GM12891 (cell line): Measurements from ENCODE around the gene PRR35.

Experiments used
- DNase-seq: peaks from one replicate; pipeline ENCODE4 v3.0.0; 2011; ENCODE audit warnings: low spot score; ENCODE audit not compliant: insufficient read length
- FAIRE-seq: peaks from 2 replicates; lab custom pipeline; 2011; peaks lifted over from hg19 to GRCh38; lab: Jason Lieb, UNC
- PAX5 ChIP-seq: IDR thresholded peaks from 2 replicates; pipeline ENCODE4 v1.6.1; 2011; ENCODE audit warnings: low read length, moderate library complexity, mild to moderate bottlenecking; ENCODE audit not compliant: insufficient read depth, severe bottlenecking
- POLR2A ChIP-seq: IDR thresholded peaks from 2 replicates; pipeline ENCODE4 v1.6.1; 2011; ENCODE audit warnings: low read depth, low read length, control low read depth
- POLR2AphosphoS5 ChIP-seq: IDR thresholded peaks from 2 replicates; pipeline ENCODE4 v1.6.1; 2011; ENCODE audit warnings: low read depth, low read length, control low read depth
- POU2F2 ChIP-seq: IDR thresholded peaks from 2 replicates; pipeline ENCODE4 v1.6.1; 2011; ENCODE audit warnings: low read depth, mild to moderate bottlenecking, control low read depth, low read length, moderate library complexity
- SPI1 ChIP-seq: IDR thresholded peaks from 2 replicates; pipeline ENCODE4 v1.6.1; 2011; ENCODE audit warnings: low read depth, low read length, control low read depth
- TAF1 ChIP-seq: IDR thresholded peaks from 2 replicates; pipeline ENCODE4 v1.6.1; 2011; ENCODE audit warnings: low read depth, low read length, control low read depth

Gene PRR35

GRCh38 chr16:574021-574760 is 14.0 kb downstream of the PRR35 start:
- TF ChIP-seq SPI1 (no peak), PAX5 (no peak), TAF1 (no peak), POLR2A (no peak), POLR2AphosphoS5 (no peak), POU2F2 (no peak)
- FAIRE-seq, result no peak
- DNase-seq, result no peak

- no peak for TF ChIP-seq SPI1
- TF ChIP-seq PAX5, result no peak
- TF ChIP-seq POLR2AphosphoS5, result no peak
- no peak for TF ChIP-seq POLR2A
- TF ChIP-seq TAF1, result no peak
- TF ChIP-seq POU2F2, result no peak
Measured at GRCh38 chr16:575354-576196, 15.4 kb downstream of the PRR35 start.

GRCh38 chr16:576197-576822 is 16.1 kb downstream of the PRR35 start:
- TF ChIP-seq POLR2A, result no peak
- TF ChIP-seq POLR2AphosphoS5, result no peak
- no peak for TF ChIP-seq SPI1
- no peak for TF ChIP-seq PAX5
- no peak for TF ChIP-seq TAF1
- no peak for TF ChIP-seq POU2F2
- DNase-seq (no peak), FAIRE-seq (no peak)

More at GRCh38 chr16:575354-576196, 15.4 kb downstream of the PRR35 start:
- FAIRE-seq (no peak), DNase-seq (no peak)

GRCh38 chr16:576823-577201 is 16.6 kb downstream of the PRR35 start:
- DNase-seq (no peak), FAIRE-seq (no peak)
- TF ChIP-seq POLR2AphosphoS5 (no peak), TAF1 (no peak), SPI1 (no peak), PAX5 (no peak), POLR2A (no peak), POU2F2 (no peak)

- no peak for DNase-seq
- TF ChIP-seq POLR2AphosphoS5 (no peak), POLR2A (no peak), SPI1 (no peak), PAX5 (no peak), POU2F2 (no peak), TAF1 (no peak)
- no peak for FAIRE-seq
Measured at GRCh38 chr16:577796-578195, 17.6 kb downstream of the PRR35 start.

- DNase-seq (no peak), FAIRE-seq (no peak)
- no peak for TF ChIP-seq TAF1
- no peak for TF ChIP-seq POLR2AphosphoS5
- no peak for TF ChIP-seq PAX5
- no peak for TF ChIP-seq POU2F2
- no peak for TF ChIP-seq SPI1
- TF ChIP-seq POLR2A, result no peak
Measured at GRCh38 chr16:578232-578869, 18.2 kb downstream of the PRR35 start.

GRCh38 chr16:578870-579405 is 18.7 kb downstream of the PRR35 start:
- TF ChIP-seq SPI1 (no peak), POLR2A (no peak), PAX5 (no peak), POLR2AphosphoS5 (no peak), TAF1 (no peak)
- peak; percentile 87 for DNase-seq
- FAIRE-seq, result peak; percentile 89

GRCh38 chr16:580141-580945 is 20.1 kb downstream of the PRR35 start:
- no peak for TF ChIP-seq POLR2AphosphoS5
- FAIRE-seq (no peak), DNase-seq (no peak)
